GM19240 (cell line): ENCODE data around the gene SENP7.
"Not testable (repeated sequence)": the region's sequence is repeated elsewhere in the genome, so short reads cannot be mapped to it uniquely, and the experiment has no call there.

ENCODE experiments used
- DNase-seq: peaks from one replicate; pipeline ENCODE4 v3.0.0; 2011; ENCODE audit warnings: low spot score; ENCODE audit not compliant: insufficient read length

Gene SENP7

GRCh38 chr3:101329016-101329673 is 183.9 kb downstream of the SENP7 start:
- DNase-seq: no peak

GRCh38 chr3:101325393-101326134 is 187.4 kb downstream of the SENP7 start:
- DNase-seq: no peak

DNA sequence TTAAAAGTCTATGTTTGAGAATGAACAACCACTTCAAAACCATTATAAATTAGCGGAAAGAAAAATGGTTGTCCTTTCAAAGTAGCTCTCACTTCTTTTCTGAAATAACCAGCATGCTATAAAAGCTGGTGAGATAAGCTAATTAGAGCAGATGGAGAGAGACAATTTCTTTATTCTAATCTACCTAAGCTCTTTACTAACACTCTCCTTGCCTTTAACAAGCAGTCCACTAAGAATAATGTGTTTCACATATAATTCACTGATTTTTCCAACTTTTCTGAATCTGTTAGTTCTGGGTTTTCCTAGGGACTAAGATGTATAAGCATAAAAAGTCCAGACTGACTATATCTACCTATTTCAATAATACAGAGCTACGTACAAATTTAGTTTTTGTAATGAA is 192.5 kb downstream of the SENP7 start, which contains the start of gene IMPG2:
TSS of gene IMPG2 (minus strand) at position 101 of the 400 bp plus-strand sequence. CDS start 203 bp downstream, outside the sequence.
- no peak for DNase-seq

DNA sequence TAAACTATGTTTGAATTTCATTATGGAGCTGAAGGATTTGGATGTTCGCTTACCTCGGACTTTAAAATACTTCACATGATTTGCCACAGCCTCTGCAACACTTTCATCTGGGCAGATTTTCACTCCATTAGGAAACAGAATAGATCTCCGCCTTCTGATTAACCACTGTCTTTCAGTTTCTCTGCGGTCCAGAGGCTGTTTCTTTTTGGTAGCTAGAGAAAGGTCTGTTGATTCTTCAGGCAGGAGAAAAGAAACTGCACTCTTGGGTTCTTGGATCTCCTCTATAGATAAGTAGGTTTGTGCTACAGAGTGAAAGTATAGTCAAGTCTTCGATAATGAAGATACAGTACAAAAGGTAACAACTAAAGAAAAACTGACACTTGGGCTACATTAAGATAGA is 193.5 kb downstream of the SENP7 start:
- DNase-seq: no peak

- no peak for DNase-seq
Observed at GRCh38 chr3:101312545-101312944, 200.5 kb downstream of the SENP7 start.

DNA sequence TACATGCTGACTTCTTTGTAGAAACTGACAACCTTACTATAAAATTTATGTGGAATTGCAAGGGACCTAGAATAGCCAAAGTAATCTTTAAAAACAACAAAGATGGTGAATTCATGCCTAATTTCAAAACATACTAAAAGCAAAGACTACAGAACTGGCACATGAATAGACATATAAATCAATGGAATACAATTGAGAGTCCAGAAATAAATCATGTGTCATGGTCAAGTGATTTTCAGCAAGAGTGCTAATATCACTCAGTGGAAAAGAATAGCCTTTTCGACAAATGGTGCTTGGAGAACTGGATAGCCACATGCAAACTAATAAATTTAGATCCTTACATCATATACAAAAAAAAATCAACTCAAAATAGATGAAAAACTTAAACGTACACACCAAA is 201.3 kb downstream of the SENP7 start:
- no peak for DNase-seq

GRCh38 chr3:101310978-101311375 is 202.0 kb downstream of the SENP7 start:
- no peak for DNase-seq

DNA sequence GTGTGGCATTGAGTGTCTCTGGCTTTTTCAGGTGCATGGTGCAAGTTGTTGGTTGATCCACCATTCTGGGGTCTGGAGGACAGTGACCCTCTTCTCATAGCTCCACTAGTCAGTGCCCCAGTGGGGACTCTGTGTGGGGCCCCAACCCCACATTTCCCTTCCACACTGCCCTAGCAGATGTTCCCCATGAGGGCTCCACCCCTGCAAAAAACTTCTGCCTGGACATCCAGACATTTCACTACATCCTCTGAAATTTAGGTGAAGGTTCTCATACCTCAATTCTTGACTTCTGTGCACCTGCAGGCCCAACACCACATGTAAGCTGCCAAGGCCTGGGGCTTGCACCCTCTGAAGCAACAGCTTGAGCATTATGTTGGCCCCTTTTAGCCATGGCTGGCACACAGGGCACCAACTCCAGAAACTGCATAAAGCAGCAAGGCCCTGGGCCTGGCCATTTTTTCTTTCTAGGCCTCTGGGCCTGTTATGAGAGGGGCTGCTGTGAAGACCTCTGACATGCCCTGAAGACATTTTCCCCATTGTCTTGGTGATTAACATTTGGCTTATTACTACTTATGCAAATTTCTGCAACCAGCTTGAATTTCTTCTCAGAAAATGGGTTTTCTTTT is 204.8 kb downstream of the SENP7 start:
- not testable (repeated sequence) for DNase-seq

DNA sequence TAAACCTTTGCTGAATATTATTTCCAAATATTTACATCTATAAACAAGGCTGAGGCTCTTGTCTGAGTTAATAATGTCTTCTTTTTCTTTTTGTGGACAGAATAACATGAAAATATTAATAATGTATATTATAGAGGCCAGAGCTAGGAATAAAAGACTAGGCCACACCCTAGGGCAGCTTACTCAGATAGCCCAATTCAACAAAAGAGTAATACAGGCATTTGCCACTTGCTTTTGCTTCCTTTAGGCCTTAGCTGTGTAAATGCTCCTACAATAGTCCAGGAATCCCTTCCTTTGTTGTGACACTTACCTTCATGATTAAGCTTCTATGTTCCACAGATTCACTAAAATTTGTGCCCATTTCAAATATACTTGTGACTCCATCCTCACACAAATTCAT is 209.2 kb downstream of the SENP7 start:
- no peak for DNase-seq

DNA sequence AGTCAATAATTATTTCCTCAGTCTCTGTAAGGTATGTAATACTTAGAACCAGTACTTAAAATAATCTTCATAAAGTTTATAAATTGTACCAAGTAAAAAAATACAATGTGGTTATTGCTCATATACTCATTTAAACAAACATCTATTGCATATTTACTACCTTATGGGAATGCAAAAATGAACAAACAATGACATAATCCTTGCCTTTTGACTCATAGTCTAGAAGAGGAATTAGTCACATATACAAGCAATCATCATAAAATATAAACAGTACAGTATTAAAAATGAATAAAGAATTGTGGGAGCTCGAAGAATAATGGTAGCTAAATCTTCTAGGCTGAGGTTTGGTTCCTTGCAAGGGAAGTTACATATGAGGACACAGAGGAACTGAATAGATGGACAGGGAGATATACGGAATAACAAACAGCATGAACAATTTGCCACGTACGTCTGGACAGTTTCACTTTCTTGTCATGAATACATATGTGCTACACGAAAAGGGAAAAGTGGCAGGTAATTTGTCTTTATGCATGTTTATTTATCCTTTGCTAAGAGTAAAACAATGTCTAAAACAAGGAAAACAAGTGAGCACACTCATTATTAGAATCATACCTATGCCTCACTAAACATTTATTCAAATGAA is 209.8 kb downstream of the SENP7 start:
- DNase-seq: no peak

GRCh38 chr3:101300073-101300472 is 212.9 kb downstream of the SENP7 start:
- DNase-seq: no peak

- DNase-seq: no peak
Observed at GRCh38 chr3:101292027-101292426, 221.0 kb downstream of the SENP7 start.

- DNase-seq: no peak
Observed at GRCh38 chr3:101288294-101288693, 224.7 kb downstream of the SENP7 start.

- no peak for DNase-seq
Observed at GRCh38 chr3:101284757-101285156, 228.3 kb downstream of the SENP7 start.

DNA sequence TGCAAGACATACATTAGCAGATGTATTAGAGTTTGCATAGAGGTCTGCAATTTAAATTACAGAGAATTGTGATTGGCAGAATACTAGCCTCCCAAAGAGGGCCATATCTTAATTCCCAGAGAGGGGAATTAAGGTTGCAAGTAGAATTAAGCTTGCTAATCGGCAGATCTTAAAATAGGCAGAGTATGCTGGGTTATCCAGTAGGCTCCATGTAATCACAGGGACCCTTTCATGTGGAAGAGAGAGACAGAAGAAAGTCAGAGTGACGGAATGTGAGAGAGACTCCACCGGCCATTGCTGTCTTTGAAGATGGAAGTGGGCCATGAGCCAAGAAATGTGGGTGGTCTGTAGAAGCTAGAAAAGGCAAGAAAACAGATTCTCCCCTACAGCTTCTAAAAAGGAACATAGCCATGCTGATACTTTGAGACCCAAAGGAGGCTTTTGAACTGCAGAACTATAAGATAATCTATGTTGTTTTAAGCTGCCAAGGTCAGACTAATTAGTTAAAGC is 231.4 kb downstream of the SENP7 start:
- DNase-seq: no peak

GRCh38 chr3:101279765-101280385 is 233.1 kb downstream of the SENP7 start:
- no peak for DNase-seq

DNA sequence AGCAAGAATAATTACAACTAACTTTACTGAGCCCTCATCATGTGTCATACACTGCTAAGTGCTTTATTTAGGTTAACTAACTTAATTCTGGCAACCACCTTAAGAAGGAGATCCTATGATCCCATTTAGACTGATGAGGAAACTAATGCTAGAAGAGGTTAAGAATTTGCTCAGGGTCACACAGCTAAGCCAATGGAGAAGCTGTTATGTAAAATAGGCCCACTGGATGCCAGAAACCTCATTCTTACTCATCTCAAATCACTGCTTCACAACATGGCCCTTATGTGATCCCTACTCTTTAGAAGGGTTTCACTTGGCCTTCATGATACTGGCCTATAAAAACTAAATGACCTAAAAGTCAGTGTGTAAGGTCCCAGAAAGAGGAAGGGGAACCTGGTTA is 233.8 kb downstream of the SENP7 start:
- no peak for DNase-seq

DNA sequence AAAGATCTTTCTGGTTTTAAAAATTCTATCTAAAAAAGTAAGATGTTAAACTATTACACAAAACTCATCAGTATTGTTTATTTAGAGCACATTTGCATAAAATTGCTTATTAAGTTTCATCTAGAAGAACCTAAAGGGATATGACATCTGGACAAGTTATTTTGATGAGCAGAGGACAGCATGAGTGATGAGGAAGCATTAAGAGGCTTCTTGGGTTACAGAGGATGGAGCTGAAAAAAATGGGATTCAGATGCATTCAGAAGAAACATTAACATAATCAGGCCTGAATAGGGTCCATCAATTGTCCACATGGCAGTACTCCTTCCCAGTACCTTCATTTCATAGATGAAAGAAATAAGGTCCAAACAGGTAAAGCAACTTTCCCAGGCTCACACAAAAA is 234.3 kb downstream of the SENP7 start:
- DNase-seq: no peak
